Hepatocyte (in vitro differentiated cells): ENCODE measurements around the gene FBXO9.

Source experiments
- EZH2 ChIP-seq: fragments of 200-600 bp; sonication (generic); IDR thresholded peaks from 2 replicates; pipeline ENCODE4 v1.6.1; 2016; ENCODE audit warnings: antibody characterized with exemption, mild to moderate bottlenecking, borderline replicate concordance
- TF ChIP-seq, protein P1 (sequence below): fragments of 200-600 bp; sonication (generic); IDR thresholded peaks from 2 replicates; pipeline ENCODE4 v1.5.1; 2016; ENCODE audit warnings: antibody characterized with exemption, mild to moderate bottlenecking; ENCODE audit not compliant: poor library complexity

DNA sequence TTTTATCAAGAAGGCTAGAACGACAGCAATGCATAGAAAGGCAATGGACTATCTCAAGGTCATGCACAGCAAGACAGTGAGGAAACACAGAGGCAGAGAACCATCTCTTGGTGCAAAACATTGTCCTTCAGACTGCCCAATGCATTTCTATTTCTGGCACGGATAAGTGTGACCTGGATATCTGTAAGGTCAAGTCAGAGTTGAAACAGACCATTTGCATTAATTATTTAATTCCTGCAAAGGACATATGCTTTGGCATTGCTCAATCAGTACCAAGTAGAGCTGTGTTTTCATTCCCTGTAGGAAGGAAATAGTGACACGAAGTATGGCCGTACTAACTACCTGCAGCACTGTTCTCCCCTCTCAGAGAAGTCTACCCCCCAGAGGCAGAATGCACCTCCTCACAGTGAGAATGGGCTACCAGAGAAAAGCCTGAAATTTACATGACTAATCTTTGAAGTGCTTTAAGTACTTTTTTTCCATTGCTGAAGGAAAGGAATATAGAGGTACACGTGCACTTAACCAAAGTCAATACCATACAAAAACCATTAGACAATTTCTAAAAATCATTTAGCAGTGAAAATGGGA is 38.0 kb upstream of the FBXO9 start:
- TF ChIP-seq, protein P1, sequence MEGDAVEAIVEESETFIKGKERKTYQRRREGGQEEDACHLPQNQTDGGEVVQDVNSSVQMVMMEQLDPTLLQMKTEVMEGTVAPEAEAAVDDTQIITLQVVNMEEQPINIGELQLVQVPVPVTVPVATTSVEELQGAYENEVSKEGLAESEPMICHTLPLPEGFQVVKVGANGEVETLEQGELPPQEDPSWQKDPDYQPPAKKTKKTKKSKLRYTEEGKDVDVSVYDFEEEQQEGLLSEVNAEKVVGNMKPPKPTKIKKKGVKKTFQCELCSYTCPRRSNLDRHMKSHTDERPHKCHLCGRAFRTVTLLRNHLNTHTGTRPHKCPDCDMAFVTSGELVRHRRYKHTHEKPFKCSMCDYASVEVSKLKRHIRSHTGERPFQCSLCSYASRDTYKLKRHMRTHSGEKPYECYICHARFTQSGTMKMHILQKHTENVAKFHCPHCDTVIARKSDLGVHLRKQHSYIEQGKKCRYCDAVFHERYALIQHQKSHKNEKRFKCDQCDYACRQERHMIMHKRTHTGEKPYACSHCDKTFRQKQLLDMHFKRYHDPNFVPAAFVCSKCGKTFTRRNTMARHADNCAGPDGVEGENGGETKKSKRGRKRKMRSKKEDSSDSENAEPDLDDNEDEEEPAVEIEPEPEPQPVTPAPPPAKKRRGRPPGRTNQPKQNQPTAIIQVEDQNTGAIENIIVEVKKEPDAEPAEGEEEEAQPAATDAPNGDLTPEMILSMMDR: no peak
- TF ChIP-seq EZH2: no peak
